GM21390 (cell line): Measurements from ENCODE around the gene GJB3.
"Not testable (repeated sequence)": the region's sequence is repeated elsewhere in the genome, so short reads cannot be mapped to it uniquely, and the experiment has no call there.

Source experiments
- ATAC-seq: cut with Tn5 transposase; IDR thresholded peaks from one replicate; pipeline ENCODE4 v1.9.1; 2021; ENCODE audit not compliant: unreplicated experiment

GJB3 gene

DNA sequence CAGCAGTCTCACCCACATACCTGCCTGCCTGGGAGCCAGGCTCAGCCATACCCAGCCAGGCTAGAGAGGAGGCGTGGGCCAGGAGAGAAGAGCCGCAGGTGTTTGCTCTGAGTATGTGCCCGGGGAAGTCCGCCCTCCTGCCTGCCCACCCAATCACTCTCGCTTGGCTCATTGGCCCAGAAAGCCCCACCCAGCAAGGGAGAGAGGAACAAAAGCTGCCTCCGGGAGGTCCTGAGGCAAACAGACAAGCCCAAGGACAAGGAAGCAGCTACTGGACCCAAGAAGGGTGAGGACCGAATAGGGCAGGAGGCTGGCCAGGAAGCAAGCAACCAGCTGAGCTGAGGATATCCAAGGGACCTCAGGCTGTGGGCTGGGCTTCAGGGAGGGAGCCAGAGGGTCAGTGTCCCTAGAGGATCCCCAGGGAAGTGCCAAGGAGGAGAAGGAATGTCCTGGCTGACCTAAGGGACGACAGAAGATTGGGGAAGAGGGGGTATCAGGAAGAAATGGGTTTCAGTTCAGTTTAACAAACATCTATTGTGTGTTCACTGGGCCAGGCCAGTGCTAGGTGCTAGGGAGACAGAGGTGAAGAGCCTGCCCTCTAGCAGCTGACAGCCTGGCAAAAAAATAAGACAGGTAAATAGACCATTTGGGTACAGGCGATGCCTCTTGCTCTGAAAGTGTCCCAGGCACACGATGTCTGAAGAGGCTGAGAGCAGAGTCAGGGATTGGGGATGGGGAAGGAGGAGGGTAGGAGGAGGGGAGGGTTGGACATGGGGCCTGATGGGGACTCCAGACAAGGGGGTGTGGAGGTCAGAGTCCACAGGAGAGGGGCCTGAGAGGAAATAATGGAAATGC lies 21.3 kb upstream of the GJB3 start, which contains the start of gene GJB4:
GJB4 (plus strand) TSS at position 238 of the 855 bp plus-strand sequence. CDS start 1,515 bp downstream, outside the sequence.
- ATAC-seq, result no peak

DNA sequence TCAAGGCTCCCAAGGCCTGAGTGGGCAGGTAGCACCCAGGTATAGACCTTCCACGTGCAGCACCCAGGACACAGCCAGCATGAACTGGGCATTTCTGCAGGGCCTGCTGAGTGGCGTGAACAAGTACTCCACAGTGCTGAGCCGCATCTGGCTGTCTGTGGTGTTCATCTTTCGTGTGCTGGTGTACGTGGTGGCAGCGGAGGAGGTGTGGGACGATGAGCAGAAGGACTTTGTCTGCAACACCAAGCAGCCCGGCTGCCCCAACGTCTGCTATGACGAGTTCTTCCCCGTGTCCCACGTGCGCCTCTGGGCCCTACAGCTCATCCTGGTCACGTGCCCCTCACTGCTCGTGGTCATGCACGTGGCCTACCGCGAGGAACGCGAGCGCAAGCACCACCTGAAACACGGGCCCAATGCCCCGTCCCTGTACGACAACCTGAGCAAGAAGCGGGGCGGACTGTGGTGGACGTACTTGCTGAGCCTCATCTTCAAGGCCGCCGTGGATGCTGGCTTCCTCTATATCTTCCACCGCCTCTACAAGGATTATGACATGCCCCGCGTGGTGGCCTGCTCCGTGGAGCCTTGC lies 19.7 kb upstream of the GJB3 start:
- ATAC-seq, result no peak

DNA sequence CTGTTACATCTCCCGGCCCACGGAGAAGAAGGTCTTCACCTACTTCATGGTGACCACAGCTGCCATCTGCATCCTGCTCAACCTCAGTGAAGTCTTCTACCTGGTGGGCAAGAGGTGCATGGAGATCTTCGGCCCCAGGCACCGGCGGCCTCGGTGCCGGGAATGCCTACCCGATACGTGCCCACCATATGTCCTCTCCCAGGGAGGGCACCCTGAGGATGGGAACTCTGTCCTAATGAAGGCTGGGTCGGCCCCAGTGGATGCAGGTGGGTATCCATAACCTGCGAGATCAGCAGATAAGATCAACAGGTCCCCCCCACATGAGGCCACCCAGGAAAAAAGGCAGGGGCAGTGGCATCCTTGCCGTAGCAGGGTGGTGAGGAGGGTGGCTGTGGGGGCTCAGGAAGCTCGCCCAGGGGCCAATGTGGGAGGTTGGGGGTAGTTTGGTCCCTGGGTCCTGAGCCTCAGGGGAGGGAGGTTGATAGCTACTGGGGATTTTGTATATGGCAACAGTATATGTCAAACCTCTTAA lies 19.2 kb upstream of the GJB3 start:
- ATAC-seq, result no peak

DNA sequence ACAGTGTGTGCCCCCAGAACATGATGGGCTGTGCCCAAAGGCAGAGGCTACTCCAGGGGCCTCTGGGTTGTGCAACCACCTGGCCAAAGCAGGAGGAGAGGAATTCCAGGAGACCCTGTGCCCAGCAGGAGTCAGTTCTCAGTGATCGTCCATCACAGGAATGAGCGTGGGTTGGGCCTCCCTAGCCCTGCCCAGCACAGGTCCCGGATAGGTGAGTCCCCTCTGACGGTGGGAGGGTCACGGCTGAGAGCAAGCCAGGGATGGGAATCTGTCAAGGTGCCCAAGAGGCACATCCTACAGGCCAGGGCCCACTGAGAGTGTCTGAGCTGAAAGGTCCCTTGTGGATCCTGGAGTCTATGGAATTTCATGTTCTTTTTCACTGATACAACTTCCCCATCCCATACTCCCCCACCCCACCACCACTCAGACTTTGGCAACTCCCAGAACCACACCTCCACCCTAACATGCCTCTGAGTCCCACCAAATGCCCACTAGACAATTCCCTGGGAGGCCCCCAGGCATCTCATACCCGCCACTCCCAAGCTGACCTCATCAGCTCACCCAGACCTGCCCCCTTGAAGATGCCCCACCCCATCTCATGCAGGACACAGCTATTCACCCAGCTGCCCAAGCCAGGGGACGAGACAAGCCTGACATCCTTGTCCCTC lies 18.4 kb upstream of the GJB3 start:
- no peak for ATAC-seq

DNA sequence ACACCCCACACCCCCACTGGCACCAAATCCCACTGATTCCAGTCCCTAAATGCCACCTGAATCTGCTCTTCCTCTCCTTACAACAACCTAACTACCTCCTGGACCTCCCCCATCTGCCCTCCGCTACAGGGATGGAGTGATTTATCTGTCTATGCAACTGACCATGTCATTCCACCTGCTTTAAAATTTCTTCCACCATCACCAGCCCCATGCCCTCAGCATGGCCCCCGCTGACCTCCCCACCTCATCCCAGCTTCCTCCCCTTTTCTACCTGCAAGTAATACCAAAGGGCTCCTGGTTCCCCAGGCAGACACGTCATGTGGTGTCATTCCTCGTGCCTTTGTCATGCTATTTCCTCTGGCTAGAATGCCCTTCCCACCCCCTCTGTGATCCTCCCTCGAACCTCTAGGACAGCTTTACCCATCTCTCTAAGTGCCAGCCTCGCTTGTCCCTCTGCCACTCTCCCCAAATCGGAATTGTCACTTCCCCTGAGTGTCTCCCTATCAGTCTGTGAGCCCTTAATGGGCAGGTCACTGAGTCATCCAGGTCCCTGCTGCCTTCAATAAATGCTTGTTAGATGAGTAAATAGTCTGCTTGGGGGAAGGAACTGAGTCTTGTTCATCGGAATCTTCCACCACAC lies 17.8 kb upstream of the GJB3 start:
- no peak for ATAC-seq

DNA sequence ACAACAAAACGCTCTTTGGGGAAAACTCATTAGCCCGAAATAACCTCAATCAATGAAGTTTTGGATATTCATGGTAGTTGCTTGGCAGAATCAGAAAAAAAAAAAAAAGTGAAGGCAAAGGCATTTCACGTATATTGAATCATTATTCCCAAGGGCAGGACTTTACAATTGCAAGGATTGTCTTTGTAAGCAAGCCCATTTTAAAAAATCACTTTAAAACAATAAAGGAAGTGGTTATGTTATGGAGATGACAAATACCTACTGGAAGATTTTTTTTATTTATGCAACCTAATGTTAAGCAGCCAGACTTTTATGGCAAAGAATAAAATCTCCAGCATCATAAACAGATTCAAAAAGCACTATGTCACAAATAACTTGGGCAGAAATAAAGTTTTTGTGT lies 12.2 kb upstream of the GJB3 start:
- ATAC-seq, result no peak

DNA sequence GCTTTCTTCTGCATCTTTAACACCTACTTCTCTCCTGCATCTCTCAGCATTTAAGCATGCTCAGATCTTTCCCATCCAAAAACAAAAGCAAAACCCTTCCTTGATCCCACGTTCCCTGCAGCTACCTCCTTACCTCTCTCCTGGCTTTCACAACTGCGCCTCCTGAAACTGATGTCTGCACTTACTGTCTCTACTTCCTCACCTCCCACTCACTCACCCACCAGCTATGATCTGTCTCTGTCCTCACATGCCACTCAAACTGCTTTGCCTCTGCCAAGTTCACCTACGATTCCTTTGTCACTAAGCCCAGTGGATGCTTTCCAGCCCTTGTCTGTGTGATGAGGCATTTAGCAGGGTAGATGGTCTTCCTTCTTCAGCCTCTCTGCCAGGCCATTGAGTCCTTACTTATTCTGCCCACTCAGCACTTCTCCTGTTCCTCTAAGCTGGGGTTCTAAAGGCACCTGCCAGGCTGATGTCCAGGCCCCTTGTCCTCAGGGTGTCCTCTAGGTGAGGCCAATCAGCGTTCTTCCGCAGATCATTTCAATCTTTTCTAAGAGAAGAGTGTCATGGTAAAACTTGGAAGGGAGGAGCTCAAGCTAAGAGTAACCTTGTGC lies 10.0 kb upstream of the GJB3 start:
- no peak for ATAC-seq

DNA sequence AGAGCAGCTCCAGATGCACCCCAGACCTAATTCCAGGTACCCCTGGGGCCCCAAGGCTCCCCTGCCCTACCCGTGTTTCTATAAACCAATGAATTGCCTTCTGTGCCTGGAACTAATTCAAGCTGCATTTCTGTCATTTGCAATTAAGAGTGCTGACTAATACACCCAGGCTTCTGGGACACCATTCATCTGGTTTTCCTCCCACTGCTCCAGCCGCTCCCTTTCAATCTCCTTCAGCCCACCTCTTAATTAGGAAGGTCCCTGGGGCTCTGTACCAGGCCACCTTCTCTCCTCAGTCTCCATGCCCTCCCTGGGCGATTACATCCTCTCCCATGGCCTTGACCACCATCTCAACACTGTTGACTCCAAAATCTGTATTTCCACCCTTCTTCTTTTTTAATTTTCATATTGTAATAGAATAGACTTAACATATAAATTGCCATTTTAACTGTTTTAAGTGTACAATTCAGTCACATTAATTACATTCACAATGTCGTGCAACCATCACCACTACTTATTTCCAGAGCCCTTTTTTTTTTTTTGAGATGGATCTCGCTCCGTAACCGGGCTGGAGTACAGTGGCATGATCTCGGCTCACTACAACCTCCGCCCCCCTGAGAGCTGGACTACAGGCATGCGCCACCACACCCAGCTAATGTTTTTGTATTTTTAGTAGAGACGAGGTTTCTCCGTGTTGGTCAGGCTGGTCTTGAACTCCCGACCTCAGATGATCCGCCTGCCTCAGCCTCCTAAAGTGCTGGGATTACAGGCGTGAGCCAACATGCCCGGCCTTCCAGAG lies 9.2 kb upstream of the GJB3 start:
- no peak for ATAC-seq

DNA sequence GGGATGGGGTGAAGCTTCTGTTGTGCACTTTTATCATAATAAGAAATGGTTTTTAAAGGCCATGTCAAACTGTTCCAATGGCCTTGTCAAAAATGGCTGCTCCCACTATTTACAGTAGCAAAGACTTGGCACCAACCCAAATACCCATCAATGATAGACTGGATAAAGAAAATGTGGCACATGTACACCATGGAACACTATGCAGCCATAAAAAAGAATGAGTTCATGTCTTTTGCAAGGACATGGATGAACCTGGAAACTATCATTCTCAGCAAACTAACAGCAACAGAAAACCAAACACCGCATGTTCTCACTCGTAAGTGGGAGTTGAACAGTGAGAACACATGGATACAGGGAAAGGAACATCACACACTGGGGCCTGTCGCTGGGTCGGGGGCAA lies 7.9 kb upstream of the GJB3 start:
- ATAC-seq, result not testable (repeated sequence)

DNA sequence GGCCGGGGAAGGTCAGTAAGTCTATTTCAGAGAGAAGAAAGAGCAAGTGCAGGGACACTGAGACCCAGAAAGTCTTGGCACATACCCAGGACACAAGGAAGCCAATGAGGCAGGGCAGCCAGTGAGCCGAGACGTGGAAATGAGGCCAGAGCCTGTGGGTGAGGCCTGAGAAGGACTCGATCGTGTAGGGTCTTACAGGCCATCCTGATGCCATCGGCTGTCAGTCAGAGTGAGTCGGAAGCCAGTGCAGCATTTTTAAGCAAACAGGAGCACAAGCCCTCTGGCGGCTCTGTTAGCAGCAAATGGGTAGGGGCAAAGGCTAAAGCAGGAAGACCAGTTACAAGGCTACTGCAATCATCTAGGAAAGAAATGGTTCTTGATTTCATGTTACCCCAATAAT lies 6.1 kb upstream of the GJB3 start:
- ATAC-seq, result no peak

DNA sequence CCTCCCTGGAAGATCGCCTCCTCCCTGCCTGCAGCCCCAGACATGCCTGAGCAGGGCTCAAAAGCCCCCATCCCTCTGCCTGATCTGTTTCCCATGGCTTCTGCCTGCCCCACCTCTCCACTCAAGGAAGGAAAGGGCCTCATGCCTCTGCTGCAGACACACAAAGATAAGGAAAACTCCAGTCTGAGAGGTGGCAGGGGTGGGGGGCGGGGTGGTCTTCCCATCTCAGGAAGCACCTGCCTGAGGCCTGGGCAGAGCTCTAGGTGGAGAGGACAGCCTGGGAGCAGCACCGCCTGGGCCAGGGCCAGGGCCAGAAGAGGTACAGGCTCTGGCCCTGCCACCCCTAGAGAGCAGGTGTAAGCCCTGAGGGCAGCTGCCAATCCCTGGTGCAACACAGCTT lies 4.1 kb upstream of the GJB3 start:
- no peak for ATAC-seq

DNA sequence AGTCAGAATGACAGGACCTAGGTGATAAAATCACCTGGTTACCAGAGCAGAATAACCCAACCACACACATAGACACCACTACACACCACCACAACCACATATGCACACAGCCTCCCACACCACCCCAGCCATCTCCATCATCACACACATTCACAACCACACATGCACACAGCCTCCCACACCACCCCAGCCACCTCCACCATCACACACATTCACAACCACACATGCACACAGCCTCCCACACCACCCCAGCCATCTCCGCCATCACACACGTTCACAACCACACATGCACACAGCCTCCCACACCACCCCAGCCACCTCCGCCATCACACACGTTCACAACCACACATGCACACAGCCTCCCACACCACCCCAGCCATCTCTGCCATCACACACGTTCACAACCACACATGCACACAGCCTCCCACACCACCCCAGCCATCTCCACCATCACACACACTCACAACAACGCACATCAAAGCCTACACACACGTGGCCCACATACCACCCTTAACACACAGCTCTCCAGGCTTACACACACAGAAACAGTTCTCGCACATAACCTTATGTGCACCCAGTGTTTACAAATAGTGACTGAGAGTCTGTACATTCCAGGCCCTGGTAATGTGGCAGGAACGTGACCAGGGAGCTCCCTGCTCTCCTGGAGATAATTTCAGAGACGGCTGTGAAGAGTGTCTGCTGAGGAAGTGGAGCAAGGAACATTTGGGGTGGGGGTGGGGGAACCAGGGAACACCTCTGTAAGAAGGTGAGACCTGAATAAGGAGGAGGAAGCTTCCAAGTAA lies 3.3 kb upstream of the GJB3 start:
- ATAC-seq, result no peak

DNA sequence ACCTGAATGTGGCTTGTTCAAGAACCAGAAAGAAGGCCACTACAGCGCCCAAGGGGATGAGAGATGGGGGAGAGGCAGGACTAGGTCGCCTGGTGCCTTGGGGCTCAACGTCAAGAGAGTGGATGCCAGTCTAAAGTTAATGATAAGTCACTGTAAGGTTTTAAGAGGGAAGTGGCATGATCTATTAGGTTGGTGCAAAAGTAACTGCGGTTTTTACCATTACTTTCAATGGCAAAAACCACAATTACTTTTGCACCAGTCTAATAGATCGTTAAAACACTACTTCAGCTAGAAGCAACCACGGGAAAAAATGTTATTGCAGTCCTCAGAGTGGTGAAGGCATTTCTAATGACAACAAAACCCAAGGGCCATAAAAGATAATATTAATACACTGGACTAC lies 2.6 kb upstream of the GJB3 start:
- no peak for ATAC-seq

DNA sequence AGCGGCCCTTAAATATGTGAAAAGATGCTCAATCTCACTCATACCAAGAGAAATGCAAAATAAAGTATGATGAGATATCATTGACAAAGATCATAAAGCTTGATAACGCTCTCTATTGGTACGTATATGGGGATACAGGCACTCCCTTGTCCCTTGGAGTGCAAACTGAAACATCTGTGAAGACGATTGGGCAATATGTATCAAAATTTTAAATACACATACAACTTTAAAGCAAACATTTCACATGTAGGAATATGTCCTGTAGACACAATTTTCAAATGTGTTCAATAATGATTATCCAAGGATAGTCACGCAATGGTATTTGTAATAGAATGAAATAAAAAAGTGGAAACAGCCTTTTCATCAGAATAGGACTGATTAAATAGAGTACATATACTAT lies 2.0 kb upstream of the GJB3 start:
- no peak for ATAC-seq

DNA sequence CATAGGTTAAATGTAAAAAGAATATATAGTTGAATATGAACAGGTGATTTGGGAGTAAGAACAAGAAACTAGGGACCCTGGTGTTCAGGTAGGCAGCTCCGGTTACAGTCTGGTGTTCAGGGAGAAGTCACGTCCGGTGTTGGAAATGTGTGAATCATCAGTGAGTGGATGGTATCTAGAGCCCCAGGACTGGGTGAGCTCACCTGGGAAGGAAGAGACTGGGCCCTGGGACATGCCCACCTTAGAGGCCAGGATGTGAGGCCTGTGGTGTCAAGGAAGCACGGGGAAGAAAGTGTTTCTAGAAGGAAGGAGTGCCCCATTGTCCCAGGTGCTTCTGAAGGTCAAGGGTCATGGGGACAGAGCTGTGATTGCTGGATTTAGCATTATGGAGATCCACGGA lies 1.5 kb upstream of the GJB3 start:
- ATAC-seq, result no peak

DNA sequence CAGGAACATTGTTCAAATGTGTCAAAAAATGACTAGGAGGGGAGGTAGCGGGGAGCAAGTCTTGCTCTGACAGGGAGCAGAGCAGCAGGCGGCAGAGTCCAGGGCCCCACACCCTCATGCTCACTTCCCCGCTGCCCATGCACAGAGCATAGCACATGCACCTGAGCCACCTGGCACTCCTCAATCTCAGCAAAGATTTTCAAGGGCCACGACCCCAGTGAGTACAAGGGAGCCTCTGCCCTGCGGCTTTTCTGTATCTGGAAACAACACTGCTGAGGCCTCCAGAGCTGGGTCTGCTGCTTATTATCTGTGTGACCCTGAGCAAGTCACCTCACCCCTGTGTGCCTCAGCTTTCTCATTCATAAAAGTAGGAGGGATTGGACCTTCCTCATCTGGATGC lies 1.1 kb upstream of the GJB3 start:
- ATAC-seq, result no peak

DNA sequence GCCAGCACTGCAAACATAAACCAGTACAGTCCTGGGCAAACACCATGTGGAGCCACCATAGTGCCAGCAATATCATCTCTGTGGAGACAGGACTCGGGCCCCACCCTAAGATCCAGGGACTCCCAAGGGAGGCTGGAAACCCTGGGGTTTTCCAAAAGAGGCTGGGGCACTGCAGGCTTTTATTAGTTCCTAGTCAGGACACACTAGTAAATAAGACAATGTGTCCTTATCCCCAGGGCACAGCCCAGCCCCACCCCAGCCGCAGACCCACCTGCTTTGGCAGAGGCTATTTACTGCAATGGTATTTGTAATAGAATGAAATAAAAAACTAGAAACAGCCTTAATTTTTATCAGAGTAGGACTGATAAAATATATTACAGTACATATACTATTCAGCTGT lies 486 bp upstream of the GJB3 start:
- no peak for ATAC-seq

DNA sequence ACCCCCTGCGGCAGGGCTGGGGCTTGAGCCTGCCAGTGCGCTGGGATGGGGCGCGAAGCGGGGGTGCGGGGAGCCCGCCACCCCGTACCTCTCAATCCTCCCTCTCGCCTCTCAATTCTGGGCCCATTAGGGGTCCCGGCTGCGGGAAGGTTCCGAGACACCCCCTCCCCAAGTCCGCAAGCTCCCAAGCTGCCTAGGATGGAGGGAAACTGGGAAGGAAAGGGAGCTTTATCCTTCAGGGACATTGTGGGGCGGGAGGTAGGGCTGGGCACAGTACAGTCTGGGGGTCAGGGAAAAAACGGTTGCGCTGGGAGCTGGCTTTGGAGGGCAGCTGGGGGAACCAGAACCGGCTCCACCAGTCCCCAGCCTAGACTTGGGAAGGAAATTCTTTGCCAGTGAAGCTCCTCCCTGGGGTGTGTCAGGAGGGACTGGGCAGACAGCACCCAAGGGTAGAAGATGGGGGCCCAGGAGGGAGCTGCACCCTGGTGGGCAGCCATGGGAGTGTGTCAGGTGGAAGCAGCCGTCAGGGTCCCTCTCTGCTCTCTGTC lies 904 bp downstream of the GJB3 start:
- ATAC-seq, result no peak

DNA sequence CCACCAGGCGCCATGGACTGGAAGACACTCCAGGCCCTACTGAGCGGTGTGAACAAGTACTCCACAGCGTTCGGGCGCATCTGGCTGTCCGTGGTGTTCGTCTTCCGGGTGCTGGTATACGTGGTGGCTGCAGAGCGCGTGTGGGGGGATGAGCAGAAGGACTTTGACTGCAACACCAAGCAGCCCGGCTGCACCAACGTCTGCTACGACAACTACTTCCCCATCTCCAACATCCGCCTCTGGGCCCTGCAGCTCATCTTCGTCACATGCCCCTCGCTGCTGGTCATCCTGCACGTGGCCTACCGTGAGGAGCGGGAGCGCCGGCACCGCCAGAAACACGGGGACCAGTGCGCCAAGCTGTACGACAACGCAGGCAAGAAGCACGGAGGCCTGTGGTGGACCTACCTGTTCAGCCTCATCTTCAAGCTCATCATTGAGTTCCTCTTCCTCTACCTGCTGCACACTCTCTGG lies 3.8 kb downstream of the GJB3 start:
- no peak for ATAC-seq
